HepG2 (cell line): ENCODE data around the gene CUEDC2. TPM values are rescaled to one million over a fixed set of nuclear protein-coding genes. Genes with fewer than 3 reads are reported as not detected.

Source experiments
- BHLHE40 ChIP-seq: IDR thresholded peaks from 2 replicates; pipeline ENCODE4 v1.6.1; 2011; ENCODE audit warnings: low read length, improper control_type of control experiment
- EZH2 ChIP-seq: conservative IDR thresholded peaks from 2 replicates; pipeline ENCODE4 v1.6.1; 2012; ENCODE audit warnings: mild to moderate bottlenecking, low read depth, low read length, moderate library complexity
- HES4 ChIP-seq: sonication (generic); formaldehyde crosslinking; IDR thresholded peaks from 2 replicates; pipeline ENCODE4 v1.9.0; 2021; ENCODE audit warnings: mild to moderate bottlenecking, missing genetic modification reagents, borderline replicate concordance
- HHEX ChIP-seq: IDR thresholded peaks from 2 replicates; pipeline ENCODE4 v1.6.1; 2016; ENCODE audit warnings: control low read depth
- KLF12 ChIP-seq: sonication (generic); formaldehyde crosslinking; IDR thresholded peaks from 2 replicates; pipeline ENCODE4 v1.4.0; 2020; ENCODE audit warnings: missing genetic modification reagents, borderline replicate concordance
- MED8 ChIP-seq: sonication (generic); formaldehyde crosslinking; IDR thresholded peaks from 2 replicates; pipeline ENCODE4 v1.8.1; 2023; ENCODE audit warnings: mild to moderate bottlenecking, missing genetic modification reagents; ENCODE audit not compliant: insufficient replicate concordance
- YEATS2 ChIP-seq: sonication (generic); formaldehyde crosslinking; IDR thresholded peaks from 2 replicates; pipeline ENCODE4 v1.4.0; 2020; ENCODE audit warnings: missing genetic modification reagents, borderline replicate concordance
- ZMYM3 ChIP-seq: sonication (generic); formaldehyde crosslinking; IDR thresholded peaks from 2 replicates; pipeline ENCODE4 v1.5.1; 2020; ENCODE audit warnings: mild to moderate bottlenecking, missing genetic modification reagents
- ZNF800 ChIP-seq: sonication (generic); formaldehyde crosslinking; IDR thresholded peaks from 2 replicates; pipeline ENCODE4 v1.4.0; 2020; ENCODE audit warnings: missing genetic modification reagents
- polyA plus RNA-seq, 8 experiments: library from polyadenylated mRNA; depleted of rRNA in 3 of 8; stranded (reverse) in 7 of 8; unstranded in 1 of 8; fragments of >200 nt; fragmentation: Illumina TruSeq in 4 of 8; extraction: Trizol in 4 of 8; gene quantifications; 2 replicates each; pipeline versions ENCODE4 v1.2.1 to v1.2.3, GENCODE V29; 2011 to 2016; ENCODE audit warnings: low read depth in 4 of 8, missing spikeins in 1 of 8, mixed read lengths in 1 of 8; ENCODE audit not compliant: insufficient read depth in 1 of 8
- total RNA-seq, 5 experiments: library from RNA; depleted of rRNA; stranded (reverse); fragments of >200 nt; fragmentation: Illumina TruSeq; extraction: Trizol; gene quantifications; 2 replicates each; pipeline ENCODE4 v1.2.3, GENCODE V29; 2016; ENCODE audit warnings: low read depth in 1 of 5
- TF ChIP-seq, protein P1 (sequence below): sonication (generic); formaldehyde crosslinking; IDR thresholded peaks from 2 replicates; pipeline ENCODE4 v1.4.0; 2020; ENCODE audit warnings: missing genetic modification reagents
- TF ChIP-seq, protein P2 (sequence below): sonication (generic); formaldehyde crosslinking; IDR thresholded peaks from 2 replicates; pipeline ENCODE4 v1.5.0; 2020; ENCODE audit warnings: missing genetic modification reagents, mild to moderate bottlenecking, borderline replicate concordance
- TF ChIP-seq, protein P3 (sequence below): IDR thresholded peaks from 2 replicates; pipeline ENCODE4 v1.6.1; 2016; ENCODE audit warnings: low read depth, missing genetic modification reagents, missing compliant biosample characterization
- TF ChIP-seq, protein P4 (sequence below): sonication (generic); formaldehyde crosslinking; IDR thresholded peaks from 2 replicates; pipeline ENCODE4 v1.4.0; 2020; ENCODE audit warnings: missing genetic modification reagents

The CUEDC2 gene
- total and polyA plus RNA-seq, 2 of the 13 experiments (the other 11 are each of a cell fraction or from before 2014, with no cell fraction given) = 13.1 to 18.4 TPM

- peak; percentile 80 for TF ChIP-seq YEATS2 (CRISPR knock-in tag)
- TF ChIP-seq ZMYM3 = no peak
- TF ChIP-seq, protein P1, sequence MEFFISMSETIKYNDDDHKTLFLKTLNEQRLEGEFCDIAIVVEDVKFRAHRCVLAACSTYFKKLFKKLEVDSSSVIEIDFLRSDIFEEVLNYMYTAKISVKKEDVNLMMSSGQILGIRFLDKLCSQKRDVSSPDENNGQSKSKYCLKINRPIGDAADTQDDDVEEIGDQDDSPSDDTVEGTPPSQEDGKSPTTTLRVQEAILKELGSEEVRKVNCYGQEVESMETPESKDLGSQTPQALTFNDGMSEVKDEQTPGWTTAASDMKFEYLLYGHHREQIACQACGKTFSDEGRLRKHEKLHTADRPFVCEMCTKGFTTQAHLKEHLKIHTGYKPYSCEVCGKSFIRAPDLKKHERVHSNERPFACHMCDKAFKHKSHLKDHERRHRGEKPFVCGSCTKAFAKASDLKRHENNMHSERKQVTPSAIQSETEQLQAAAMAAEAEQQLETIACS (CRISPR knock-in tag) = peak; percentile 75
- TF ChIP-seq, protein P2, sequence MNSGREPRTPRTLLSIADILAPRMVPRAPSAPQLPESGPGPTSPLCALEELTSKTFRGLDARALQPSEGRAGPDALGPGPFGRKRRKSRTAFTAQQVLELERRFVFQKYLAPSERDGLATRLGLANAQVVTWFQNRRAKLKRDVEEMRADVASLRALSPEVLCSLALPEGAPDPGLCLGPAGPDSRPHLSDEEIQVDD (CRISPR knock-in tag) = no peak; the same call in 1 of the 2 replicates
- no peak for TF ChIP-seq EZH2
- no peak for TF ChIP-seq HHEX (CRISPR knock-in tag)
- TF ChIP-seq, protein P3, sequence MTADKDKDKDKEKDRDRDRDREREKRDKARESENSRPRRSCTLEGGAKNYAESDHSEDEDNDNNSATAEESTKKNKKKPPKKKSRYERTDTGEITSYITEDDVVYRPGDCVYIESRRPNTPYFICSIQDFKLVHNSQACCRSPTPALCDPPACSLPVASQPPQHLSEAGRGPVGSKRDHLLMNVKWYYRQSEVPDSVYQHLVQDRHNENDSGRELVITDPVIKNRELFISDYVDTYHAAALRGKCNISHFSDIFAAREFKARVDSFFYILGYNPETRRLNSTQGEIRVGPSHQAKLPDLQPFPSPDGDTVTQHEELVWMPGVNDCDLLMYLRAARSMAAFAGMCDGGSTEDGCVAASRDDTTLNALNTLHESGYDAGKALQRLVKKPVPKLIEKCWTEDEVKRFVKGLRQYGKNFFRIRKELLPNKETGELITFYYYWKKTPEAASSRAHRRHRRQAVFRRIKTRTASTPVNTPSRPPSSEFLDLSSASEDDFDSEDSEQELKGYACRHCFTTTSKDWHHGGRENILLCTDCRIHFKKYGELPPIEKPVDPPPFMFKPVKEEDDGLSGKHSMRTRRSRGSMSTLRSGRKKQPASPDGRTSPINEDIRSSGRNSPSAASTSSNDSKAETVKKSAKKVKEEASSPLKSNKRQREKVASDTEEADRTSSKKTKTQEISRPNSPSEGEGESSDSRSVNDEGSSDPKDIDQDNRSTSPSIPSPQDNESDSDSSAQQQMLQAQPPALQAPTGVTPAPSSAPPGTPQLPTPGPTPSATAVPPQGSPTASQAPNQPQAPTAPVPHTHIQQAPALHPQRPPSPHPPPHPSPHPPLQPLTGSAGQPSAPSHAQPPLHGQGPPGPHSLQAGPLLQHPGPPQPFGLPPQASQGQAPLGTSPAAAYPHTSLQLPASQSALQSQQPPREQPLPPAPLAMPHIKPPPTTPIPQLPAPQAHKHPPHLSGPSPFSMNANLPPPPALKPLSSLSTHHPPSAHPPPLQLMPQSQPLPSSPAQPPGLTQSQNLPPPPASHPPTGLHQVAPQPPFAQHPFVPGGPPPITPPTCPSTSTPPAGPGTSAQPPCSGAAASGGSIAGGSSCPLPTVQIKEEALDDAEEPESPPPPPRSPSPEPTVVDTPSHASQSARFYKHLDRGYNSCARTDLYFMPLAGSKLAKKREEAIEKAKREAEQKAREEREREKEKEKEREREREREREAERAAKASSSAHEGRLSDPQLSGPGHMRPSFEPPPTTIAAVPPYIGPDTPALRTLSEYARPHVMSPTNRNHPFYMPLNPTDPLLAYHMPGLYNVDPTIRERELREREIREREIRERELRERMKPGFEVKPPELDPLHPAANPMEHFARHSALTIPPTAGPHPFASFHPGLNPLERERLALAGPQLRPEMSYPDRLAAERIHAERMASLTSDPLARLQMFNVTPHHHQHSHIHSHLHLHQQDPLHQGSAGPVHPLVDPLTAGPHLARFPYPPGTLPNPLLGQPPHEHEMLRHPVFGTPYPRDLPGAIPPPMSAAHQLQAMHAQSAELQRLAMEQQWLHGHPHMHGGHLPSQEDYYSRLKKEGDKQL (CRISPR knock-in tag) = no peak
- peak; percentile 69; the same call in 1 of the 2 replicates for TF ChIP-seq KLF12 (CRISPR knock-in tag)
- TF ChIP-seq, protein P4, sequence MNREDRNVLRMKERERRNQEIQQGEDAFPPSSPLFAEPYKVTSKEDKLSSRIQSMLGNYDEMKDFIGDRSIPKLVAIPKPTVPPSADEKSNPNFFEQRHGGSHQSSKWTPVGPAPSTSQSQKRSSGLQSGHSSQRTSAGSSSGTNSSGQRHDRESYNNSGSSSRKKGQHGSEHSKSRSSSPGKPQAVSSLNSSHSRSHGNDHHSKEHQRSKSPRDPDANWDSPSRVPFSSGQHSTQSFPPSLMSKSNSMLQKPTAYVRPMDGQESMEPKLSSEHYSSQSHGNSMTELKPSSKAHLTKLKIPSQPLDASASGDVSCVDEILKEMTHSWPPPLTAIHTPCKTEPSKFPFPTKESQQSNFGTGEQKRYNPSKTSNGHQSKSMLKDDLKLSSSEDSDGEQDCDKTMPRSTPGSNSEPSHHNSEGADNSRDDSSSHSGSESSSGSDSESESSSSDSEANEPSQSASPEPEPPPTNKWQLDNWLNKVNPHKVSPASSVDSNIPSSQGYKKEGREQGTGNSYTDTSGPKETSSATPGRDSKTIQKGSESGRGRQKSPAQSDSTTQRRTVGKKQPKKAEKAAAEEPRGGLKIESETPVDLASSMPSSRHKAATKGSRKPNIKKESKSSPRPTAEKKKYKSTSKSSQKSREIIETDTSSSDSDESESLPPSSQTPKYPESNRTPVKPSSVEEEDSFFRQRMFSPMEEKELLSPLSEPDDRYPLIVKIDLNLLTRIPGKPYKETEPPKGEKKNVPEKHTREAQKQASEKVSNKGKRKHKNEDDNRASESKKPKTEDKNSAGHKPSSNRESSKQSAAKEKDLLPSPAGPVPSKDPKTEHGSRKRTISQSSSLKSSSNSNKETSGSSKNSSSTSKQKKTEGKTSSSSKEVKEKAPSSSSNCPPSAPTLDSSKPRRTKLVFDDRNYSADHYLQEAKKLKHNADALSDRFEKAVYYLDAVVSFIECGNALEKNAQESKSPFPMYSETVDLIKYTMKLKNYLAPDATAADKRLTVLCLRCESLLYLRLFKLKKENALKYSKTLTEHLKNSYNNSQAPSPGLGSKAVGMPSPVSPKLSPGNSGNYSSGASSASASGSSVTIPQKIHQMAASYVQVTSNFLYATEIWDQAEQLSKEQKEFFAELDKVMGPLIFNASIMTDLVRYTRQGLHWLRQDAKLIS (CRISPR knock-in tag) = no peak
- no peak for TF ChIP-seq ZNF800
- TF ChIP-seq MED8 (CRISPR knock-in tag) = peak; percentile 59
- TF ChIP-seq BHLHE40 = no peak
- TF ChIP-seq HES4 (CRISPR knock-in tag) = 0 out of 2 replicates have a peak, but pooled peaks have one; percentile 50
Measured at GRCh38 chr10:102432162-102432950, at the start of gene CUEDC2 (continued).
